Medulla oblongata (tissue), 1 donor: ENCODE results near the gene TSPAN12.
"Not testable (repeated sequence)": the region's sequence is repeated elsewhere in the genome, so short reads cannot be mapped to it uniquely, and the experiment has no call there.

Experiments
- DNase-seq: peaks from one replicate; pipeline ENCODE4 v3.0.0-alpha.2; 2015; ENCODE audit errors: extremely low spot score

The TSPAN12 gene

GRCh38 chr7:120805636-120806388, 52.1 kb downstream of the TSPAN12 start:
- peak; percentile 86 for DNase-seq

GRCh38 chr7:120802751-120803150, 55.2 kb downstream of the TSPAN12 start:
- no peak for DNase-seq

- no peak for DNase-seq
Measured at GRCh38 chr7:120799813-120800475, 58.0 kb downstream of the TSPAN12 start.

DNA sequence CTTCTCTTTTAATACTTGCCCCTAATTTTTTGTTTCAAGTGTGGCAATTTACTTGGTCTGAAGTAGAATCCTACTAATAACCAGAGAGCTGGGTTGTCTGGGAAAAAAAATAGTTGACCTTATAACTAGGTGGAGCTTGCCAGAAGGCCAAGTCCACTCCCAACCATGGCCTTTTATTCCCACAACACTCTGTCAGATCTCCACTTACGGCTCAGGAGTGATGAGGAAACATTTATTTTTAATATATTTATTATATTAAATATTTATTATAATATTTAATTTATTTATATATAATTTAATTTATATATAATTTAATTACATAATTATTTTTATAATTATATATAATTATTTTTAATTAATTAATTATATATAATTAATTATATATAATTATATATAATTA, 58.8 kb downstream of the TSPAN12 start:
- no peak for DNase-seq

GRCh38 chr7:120797026-120797645, 60.8 kb downstream of the TSPAN12 start:
- no peak for DNase-seq

- DNase-seq: no peak
Measured at GRCh38 chr7:120794106-120794729, 63.7 kb downstream of the TSPAN12 start.

- no peak for DNase-seq
Measured at GRCh38 chr7:120793213-120793936, 64.6 kb downstream of the TSPAN12 start.

DNA sequence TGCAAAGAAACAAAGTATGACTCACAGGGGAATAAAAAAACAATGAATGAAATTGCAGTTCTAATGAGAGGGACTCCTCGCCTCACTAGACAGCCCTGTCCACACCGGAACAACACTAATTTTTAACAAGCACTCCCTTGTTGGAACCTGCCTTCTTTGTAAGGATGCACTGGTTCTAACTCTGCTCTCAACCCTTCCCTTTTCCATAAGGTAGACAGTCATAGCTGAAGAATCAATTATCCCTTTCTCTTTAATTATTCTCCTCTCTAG, 65.1 kb downstream of the TSPAN12 start:
- DNase-seq: no peak

GRCh38 chr7:120792091-120792860, 65.7 kb downstream of the TSPAN12 start:
- peak; percentile 77 for DNase-seq

GRCh38 chr7:120785095-120785494, 72.8 kb downstream of the TSPAN12 start:
- DNase-seq: no peak

DNA sequence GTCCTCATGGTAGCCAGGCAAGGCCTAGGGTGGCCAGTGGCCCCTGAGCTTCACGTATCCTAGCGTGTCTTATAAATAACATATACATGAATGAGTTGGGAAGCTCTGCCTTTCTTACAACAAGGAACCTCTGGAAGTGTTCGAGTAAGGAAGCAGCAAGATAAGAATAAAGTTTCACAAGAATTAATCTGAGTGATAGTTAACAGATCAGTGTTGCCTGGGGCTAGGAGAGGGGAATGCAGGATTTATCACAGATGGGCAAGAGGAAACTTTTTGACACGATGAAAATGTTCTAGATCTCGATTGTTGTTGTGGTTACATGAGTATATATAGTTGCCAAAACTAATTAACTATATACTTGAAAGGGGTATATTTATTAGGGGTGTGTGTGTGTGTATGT, 74.2 kb downstream of the TSPAN12 start:
- DNase-seq: no peak

DNA sequence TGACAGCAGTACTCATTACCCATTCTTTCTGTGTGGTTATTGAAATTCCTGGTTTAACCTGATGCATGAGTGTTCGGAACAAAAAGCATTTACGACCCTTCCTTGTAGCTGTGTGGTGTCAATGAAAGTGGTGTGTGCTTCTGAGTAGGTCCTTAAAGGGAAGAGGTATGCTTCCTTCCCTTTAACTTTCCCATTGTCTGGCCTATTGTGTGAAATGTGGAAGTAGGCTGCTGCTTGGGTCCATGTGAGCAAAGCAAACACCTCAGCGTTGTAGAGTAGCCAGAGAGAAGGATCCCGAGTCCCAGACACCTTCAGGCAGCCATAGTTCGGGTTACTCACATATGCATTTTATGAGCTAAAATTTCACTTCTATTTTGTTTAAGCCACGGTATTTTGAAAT, 74.7 kb downstream of the TSPAN12 start:
- no peak for DNase-seq

DNA sequence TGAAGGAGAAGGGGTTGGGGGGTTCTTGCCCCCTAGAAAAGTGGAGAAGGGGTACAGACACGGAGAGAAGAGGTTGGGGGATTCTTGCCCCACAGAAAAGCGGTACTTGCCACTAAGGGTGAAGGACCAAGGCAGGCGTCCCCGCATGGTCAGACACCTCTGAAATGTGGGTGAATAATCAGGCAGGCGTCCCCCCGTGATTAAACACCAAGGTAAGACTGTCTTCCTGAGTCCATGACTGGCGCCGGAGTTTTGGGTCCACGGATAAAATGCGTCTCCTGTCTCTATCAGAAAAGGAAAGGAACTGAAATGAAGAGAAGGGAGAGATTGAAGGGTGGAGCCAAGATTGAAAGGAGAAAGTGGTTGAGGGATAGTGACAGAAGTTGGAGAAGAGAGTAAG, 76.0 kb downstream of the TSPAN12 start:
- not testable (repeated sequence) for DNase-seq

GRCh38 chr7:120780938-120781337, 77.0 kb downstream of the TSPAN12 start:
- no peak for DNase-seq

GRCh38 chr7:120780451-120780850, 77.5 kb downstream of the TSPAN12 start:
- DNase-seq: not testable (repeated sequence)

GRCh38 chr7:120779078-120779477, 78.9 kb downstream of the TSPAN12 start:
- DNase-seq: not testable (repeated sequence)

DNA sequence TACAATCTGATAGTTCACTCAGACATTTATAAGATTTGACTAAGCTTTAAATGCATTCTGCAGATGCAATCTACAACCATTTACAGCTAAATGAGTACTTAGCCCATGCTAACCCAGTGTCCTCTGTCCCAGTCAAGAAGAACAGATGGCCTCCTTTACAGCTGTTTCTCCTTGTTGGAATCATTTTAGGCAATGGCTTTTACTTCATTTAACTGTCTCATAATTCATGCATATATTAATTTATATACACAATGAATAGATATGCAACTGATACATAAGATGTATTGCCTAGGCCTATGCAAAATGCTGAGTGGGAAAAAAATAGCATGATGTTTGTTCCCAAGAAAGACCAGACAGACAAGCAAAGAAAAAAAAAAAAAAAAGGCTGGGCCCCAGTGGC, 82.2 kb downstream of the TSPAN12 start:
- no peak for DNase-seq

DNA sequence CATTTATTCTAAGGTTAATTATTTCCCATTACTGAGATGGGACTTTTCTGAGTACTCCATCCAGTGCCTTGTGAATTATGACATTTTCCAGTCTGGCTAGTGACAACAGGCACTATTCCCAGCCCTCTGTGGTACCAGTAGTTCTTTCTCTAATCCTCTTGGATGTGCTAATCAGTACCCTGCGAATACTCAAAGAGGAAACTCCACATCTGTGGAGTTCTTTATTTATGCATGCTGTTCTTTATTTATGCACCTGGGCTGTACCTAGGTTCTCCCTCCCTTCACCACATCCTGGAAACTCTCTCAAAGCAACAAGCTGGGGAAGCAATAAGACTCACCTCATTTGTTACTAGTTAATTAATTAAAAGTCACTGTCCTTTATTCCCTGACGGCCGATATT, 83.5 kb downstream of the TSPAN12 start:
- no peak for DNase-seq

GRCh38 chr7:120770206-120770605, 87.7 kb downstream of the TSPAN12 start:
- DNase-seq: no peak

- DNase-seq: no peak
Measured at GRCh38 chr7:120760851-120761250, 97.1 kb downstream of the TSPAN12 start.

- DNase-seq: no peak
Measured at GRCh38 chr7:120760050-120760449, 97.9 kb downstream of the TSPAN12 start.
